Upper lobe of right lung (tissue), 1 donor: ENCODE measurements around the gene GPR155. TPM values are rescaled to one million over a fixed set of nuclear protein-coding genes. Genes with fewer than 3 reads are reported as not detected.

ENCODE experiments used
- ATAC-seq: fragments of 200-7000 bp; cut with Tn5 transposase; one replicate; pipeline ENCODE4 v1.9.1; 2020; ENCODE audit warnings: mild to moderate bottlenecking, moderate library complexity
- DNase-seq: peaks from one replicate; pipeline ENCODE4 v3.0.0-alpha.2; 2020
- H3K27ac ChIP-seq: fragments of 200-600 bp; one replicate; pipeline ENCODE4 v1.8.0; 2022
- H3K27me3 ChIP-seq: fragments of 200-600 bp; one replicate; pipeline ENCODE4 v1.8.0; 2022; ENCODE audit warnings: mild to moderate bottlenecking
- H3K36me3 ChIP-seq: fragments of 200-600 bp; one replicate; pipeline ENCODE4 v1.8.0; 2022
- H3K4me1 ChIP-seq: fragments of 200-600 bp; one replicate; pipeline ENCODE4 v1.8.0; 2022
- H3K4me3 ChIP-seq: fragments of 200-600 bp; one replicate; pipeline ENCODE4 v1.8.0; 2022; ENCODE audit warnings: mild to moderate bottlenecking
- H3K9me3 ChIP-seq: fragments of 200-600 bp; one replicate; pipeline ENCODE4 v1.8.0; 2022
- CTCF ChIP-seq: fragments of 200-600 bp; IDR thresholded peaks from one replicate; pipeline ENCODE4 v1.8.0; 2022; ENCODE audit warnings: antibody characterized with exemption
- intact Hi-C: fragments of 100-400 bp; cut with DNase I; formaldehyde crosslinking; loops from one replicate; pipeline ENCODE4 v1.11.0; 2022
- total RNA-seq: library from RNA; stranded (reverse); fragmentation: NEBNext Ultra II Directional; extraction: Animal tissue kit (Norgen Biotek cat#: 25700); gene quantifications from one replicate; pipeline ENCODE4 v1.2.1, GENCODE V29; 2021
- donor health status: DM: no; HTN: yes; CAD: no; lungs with severe emphysema.

The GPR155 gene
- total RNA-seq, 1 donor from 2014 or later, result 6.3 TPM

- Histone ChIP-seq H3K9me3 (no peaks in the 10 kb centered on the region), H3K36me3 (no peaks in the 10 kb centered on the region), H3K27me3 (no peaks in the 10 kb centered on the region), H3K4me1 (no peaks in the 10 kb centered on the region), H3K27ac (no peak overlapping the region), H3K4me3 (no peak overlapping the region)
- no peak for DNase-seq
- intact Hi-C loops, result no loop called here
- TF ChIP-seq CTCF, result no peak
- ATAC-seq, result no peak
Measured at GRCh38 chr2:174527101-174527721, 40.4 kb upstream of the GPR155 start.

- no peak overlapping the region for H3K4me3 ChIP-seq
- H3K27ac ChIP-seq, result no peak overlapping the region
- H3K27me3 ChIP-seq, result no peaks in the 10 kb centered on the region
- H3K4me1 ChIP-seq, result no peaks in the 10 kb centered on the region
- no peaks in the 10 kb centered on the region for H3K36me3 ChIP-seq
- no peaks in the 10 kb centered on the region for H3K9me3 ChIP-seq
- no peak for DNase-seq
- intact Hi-C loops, result no loop called here
- peak; percentile 76 for ATAC-seq
- no peak for TF ChIP-seq CTCF
Measured at GRCh38 chr2:174524527-174524926, 37.7 kb upstream of the GPR155 start.

- DNase-seq (no peak), ATAC-seq (peak; percentile 72)
- TF ChIP-seq CTCF, result peak; percentile 25
- H3K4me1 ChIP-seq, result no peaks in the 10 kb centered on the region
- no peaks in the 10 kb centered on the region for H3K36me3 ChIP-seq
- H3K27ac ChIP-seq, result no peak overlapping the region
- no peaks in the 10 kb centered on the region for H3K27me3 ChIP-seq
- H3K9me3 ChIP-seq, result no peaks in the 10 kb centered on the region
- intact Hi-C loops, result no loop called here
- no peak overlapping the region for H3K4me3 ChIP-seq
Measured at GRCh38 chr2:174522553-174522952, 35.7 kb upstream of the GPR155 start.

- Histone ChIP-seq H3K4me1 (no peaks in the 10 kb centered on the region), H3K4me3 (no peak overlapping the region), H3K27me3 (no peaks in the 10 kb centered on the region), H3K36me3 (no peaks in the 10 kb centered on the region), H3K27ac (no peak overlapping the region), H3K9me3 (no peaks in the 10 kb centered on the region)
- ATAC-seq (no peak), DNase-seq (no peak)
- no peak for TF ChIP-seq CTCF
- intact Hi-C loops, result no loop called here
Measured at GRCh38 chr2:174518395-174518794, 31.6 kb upstream of the GPR155 start.

GRCh38 chr2:174516501-174517378 is 29.9 kb upstream of the GPR155 start:
- Histone ChIP-seq H3K27me3 (no peaks in the 10 kb centered on the region), H3K27ac (no peak overlapping the region), H3K4me3 (no peak overlapping the region), H3K9me3 (no peaks in the 10 kb centered on the region), H3K36me3 (no peaks in the 10 kb centered on the region), H3K4me1 (no peaks in the 10 kb centered on the region)
- no peak for TF ChIP-seq CTCF
- ATAC-seq, result peak; percentile 17
- DNase-seq, result no peak
- intact Hi-C loops, result no loop called here
